Hepatocyte (in vitro differentiated cells): ENCODE results near the gene RNF208. TPM values are rescaled to one million over a fixed set of nuclear protein-coding genes. Genes with fewer than 3 reads are reported as not detected.
"Not testable (repeated sequence)": the region's sequence is repeated elsewhere in the genome, so short reads cannot be mapped to it uniquely, and the experiment has no call there.

ENCODE experiments used
- DNase-seq: peaks from one replicate; pipeline ENCODE4 v3.0.0-alpha.2; 2016; ENCODE audit warnings: low spot score
- H2AFZ ChIP-seq: fragments of 200-600 bp; sonication (generic); 2 replicates; pipeline ENCODE4 v1.6.0; 2016; ENCODE audit warnings: antibody characterized with exemption, mild to moderate bottlenecking
- H3K27ac ChIP-seq: fragments of 200-600 bp; sonication (generic); 2 replicates; pipeline ENCODE4 v1.5.1; 2016; ENCODE audit warnings: mild to moderate bottlenecking
- H3K27me3 ChIP-seq: fragments of 200-600 bp; sonication (generic); 2 replicates; pipeline ENCODE4 v1.6.1; 2016
- H3K36me3 ChIP-seq: fragments of 200-600 bp; sonication (generic); replicated peaks from 2 replicates; pipeline ENCODE4 v1.5.1; 2016; ENCODE audit warnings: low read depth; ENCODE audit not compliant: insufficient read depth
- H3K4me1 ChIP-seq: fragments of 200-600 bp; sonication (generic); 2 replicates; pipeline ENCODE4 v1.5.1; 2016; ENCODE audit warnings: mild to moderate bottlenecking, moderate library complexity; ENCODE audit not compliant: insufficient read depth
- H3K4me2 ChIP-seq: fragments of 200-600 bp; sonication (generic); 2 replicates; pipeline ENCODE4 v1.6.0; 2016
- H3K4me3 ChIP-seq: fragments of 200-600 bp; sonication (generic); 2 replicates; pipeline ENCODE4 v1.5.1; 2016; ENCODE audit warnings: mild to moderate bottlenecking
- H3K79me2 ChIP-seq: fragments of 200-600 bp; sonication (generic); 2 replicates; pipeline ENCODE4 v1.6.0; 2017; ENCODE audit warnings: mild to moderate bottlenecking
- H3K9me2 ChIP-seq: fragments of 200-600 bp; sonication (generic); replicated peaks from 2 replicates; pipeline ENCODE4 v1.6.0; 2017; ENCODE audit warnings: mild to moderate bottlenecking; ENCODE audit not compliant: insufficient read depth
- H3K9me3 ChIP-seq: fragments of 200-600 bp; sonication (generic); 2 replicates; pipeline ENCODE4 v1.5.1; 2016; ENCODE audit warnings: low read depth, mild to moderate bottlenecking
- H4K20me1 ChIP-seq: fragments of 200-600 bp; sonication (generic); 2 replicates; pipeline ENCODE4 v1.6.0; 2016; ENCODE audit warnings: mild to moderate bottlenecking; ENCODE audit not compliant: insufficient read depth, poor library complexity, severe bottlenecking
- EZH2 ChIP-seq: fragments of 200-600 bp; sonication (generic); IDR thresholded peaks from 2 replicates; pipeline ENCODE4 v1.6.1; 2016; ENCODE audit warnings: antibody characterized with exemption, mild to moderate bottlenecking, borderline replicate concordance
- EZH2phosphoT487 ChIP-seq: fragments of 200-600 bp; sonication (generic); IDR thresholded peaks from one replicate; pipeline ENCODE4 v1.6.1; 2018; ENCODE audit warnings: antibody characterized with exemption, mild to moderate bottlenecking, low read depth, moderate library complexity; ENCODE audit not compliant: unreplicated experiment, severe bottlenecking
- WGBS: methylation state at CpG from one replicate; pipeline ENCODE4 v1.1.6; 2016; ENCODE audit warnings: low lambda C conversion rate; ENCODE audit errors: missing lambda C conversion rate; 5-methylcytosine and 5-hydroxymethylcytosine counted together
- polyA plus RNA-seq: library from polyadenylated mRNA; unstranded; fragments of >200 nt; fragmentation: Nextera tagmentation; extraction: Ambion mirVana; gene quantifications from 2 replicates; pipeline ENCODE4 v1.2.1, GENCODE V29; 2016
- total RNA-seq: library from RNA; depleted of rRNA; stranded (reverse); fragments of >200 nt; gene quantifications from 2 replicates; pipeline ENCODE4 v1.2.3, GENCODE V29; 2014
- TF ChIP-seq, protein P1 (sequence below): fragments of 200-600 bp; sonication (generic); IDR thresholded peaks from 2 replicates; pipeline ENCODE4 v1.5.1; 2016; ENCODE audit warnings: antibody characterized with exemption, mild to moderate bottlenecking; ENCODE audit not compliant: poor library complexity

RNF208 gene
- total and polyA plus RNA-seq, 2 experiments from 2014 or later, result 1.6 to 3.3 TPM

DNA sequence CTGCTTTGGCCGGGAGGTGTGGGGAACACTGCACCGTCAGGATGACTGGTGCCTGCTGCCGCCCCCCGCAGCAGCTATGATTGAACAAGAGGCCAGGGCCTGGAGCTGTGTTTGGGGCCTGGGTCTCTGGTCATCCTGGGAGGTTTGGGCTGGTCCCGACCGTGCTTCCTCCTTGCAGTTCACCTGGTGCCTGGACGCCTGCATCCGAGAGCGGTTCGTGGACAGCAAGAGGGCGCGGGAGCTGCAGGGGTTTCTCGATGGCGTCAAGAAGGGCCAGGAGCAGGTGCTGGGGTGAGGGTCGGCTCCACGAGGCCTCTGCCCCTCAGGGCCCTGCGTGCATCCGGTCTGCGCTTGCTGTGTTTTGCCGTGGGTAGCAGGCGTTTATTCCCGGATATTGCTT is 42.0 kb upstream of the RNF208 start:
- H3K4me1 ChIP-seq, result no peaks in the 10 kb centered on the region
- no peaks in the 10 kb centered on the region for H3K9me2 ChIP-seq
- no peaks in the 10 kb centered on the region for H3K79me2 ChIP-seq
- H3K4me3 ChIP-seq, result no peak overlapping the region
- WGBS, result 97% methylated on average over 22 of the region's 22 CpGs
- H3K4me2 ChIP-seq, result no peak overlapping the region
- TF ChIP-seq EZH2phosphoT487 (no peak), EZH2 (no peak)
- TF ChIP-seq, protein P1, sequence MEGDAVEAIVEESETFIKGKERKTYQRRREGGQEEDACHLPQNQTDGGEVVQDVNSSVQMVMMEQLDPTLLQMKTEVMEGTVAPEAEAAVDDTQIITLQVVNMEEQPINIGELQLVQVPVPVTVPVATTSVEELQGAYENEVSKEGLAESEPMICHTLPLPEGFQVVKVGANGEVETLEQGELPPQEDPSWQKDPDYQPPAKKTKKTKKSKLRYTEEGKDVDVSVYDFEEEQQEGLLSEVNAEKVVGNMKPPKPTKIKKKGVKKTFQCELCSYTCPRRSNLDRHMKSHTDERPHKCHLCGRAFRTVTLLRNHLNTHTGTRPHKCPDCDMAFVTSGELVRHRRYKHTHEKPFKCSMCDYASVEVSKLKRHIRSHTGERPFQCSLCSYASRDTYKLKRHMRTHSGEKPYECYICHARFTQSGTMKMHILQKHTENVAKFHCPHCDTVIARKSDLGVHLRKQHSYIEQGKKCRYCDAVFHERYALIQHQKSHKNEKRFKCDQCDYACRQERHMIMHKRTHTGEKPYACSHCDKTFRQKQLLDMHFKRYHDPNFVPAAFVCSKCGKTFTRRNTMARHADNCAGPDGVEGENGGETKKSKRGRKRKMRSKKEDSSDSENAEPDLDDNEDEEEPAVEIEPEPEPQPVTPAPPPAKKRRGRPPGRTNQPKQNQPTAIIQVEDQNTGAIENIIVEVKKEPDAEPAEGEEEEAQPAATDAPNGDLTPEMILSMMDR, result no peak
- H2AFZ ChIP-seq, result no peak overlapping the region
- DNase-seq, result no peak
- no peaks in the 10 kb centered on the region for H3K9me3 ChIP-seq
- no peak overlapping the region for H3K27ac ChIP-seq
- no peaks in the 10 kb centered on the region for H4K20me1 ChIP-seq
- H3K36me3 ChIP-seq, result no peaks in the 10 kb centered on the region
- H3K27me3 ChIP-seq, result no peaks in the 10 kb centered on the region

DNA sequence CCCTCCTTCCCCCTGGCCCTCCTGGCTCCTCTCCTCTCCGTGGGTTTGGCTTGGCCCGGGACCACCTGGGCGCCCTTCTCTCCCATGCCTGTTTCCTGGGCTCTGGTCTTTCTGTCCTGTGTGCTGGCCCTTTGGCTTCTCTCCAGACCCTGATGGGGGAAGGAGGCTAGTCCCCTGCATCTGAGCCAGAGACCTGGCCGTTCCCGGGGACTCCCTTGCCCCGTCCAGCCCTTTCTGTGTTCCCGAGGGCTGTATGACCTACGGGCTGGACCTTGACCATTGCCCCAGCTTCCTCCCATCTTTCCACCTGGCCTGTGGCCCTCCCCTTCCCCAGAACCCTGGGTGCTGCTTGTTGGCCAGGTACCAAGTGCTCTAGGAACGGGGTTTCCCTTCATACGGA is 41.5 kb upstream of the RNF208 start:
- H3K27ac ChIP-seq, result no peak overlapping the region
- no peak overlapping the region for H3K4me3 ChIP-seq
- H3K27me3 ChIP-seq, result no peaks in the 10 kb centered on the region
- no peak overlapping the region for H3K4me2 ChIP-seq
- H3K36me3 ChIP-seq, result no peaks in the 10 kb centered on the region
- H4K20me1 ChIP-seq, result no peaks in the 10 kb centered on the region
- no peaks in the 10 kb centered on the region for H3K4me1 ChIP-seq
- no peaks in the 10 kb centered on the region for H3K79me2 ChIP-seq
- 93% methylated on average over 8 of the region's 10 CpGs for WGBS
- TF ChIP-seq, protein P1, result no peak
- no peak for TF ChIP-seq EZH2phosphoT487
- no peak for TF ChIP-seq EZH2
- no peaks in the 10 kb centered on the region for H3K9me2 ChIP-seq
- no peak for DNase-seq
- no peaks in the 10 kb centered on the region for H3K9me3 ChIP-seq
- no peak overlapping the region for H2AFZ ChIP-seq

DNA sequence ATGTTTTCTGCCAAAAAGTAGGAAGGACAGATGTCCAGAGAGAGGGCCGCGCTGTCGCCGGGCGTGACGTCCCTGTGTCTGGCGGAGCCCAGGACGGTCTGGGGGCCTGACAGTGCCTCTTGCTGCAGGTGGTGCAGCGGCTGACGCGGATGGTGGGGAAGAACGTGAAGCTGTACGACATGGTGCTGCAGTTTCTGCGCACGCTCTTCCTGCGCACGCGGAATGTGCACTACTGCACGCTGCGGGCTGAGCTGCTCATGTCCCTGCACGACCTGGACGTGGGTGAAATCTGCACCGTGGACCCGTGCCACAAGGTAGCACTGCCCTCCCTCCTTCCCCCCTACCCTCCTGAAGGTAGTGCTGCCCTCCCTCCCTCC is 40.9 kb upstream of the RNF208 start:
- no peak overlapping the region for H3K4me2 ChIP-seq
- no peaks in the 10 kb centered on the region for H3K9me2 ChIP-seq
- H3K27ac ChIP-seq, result no peak overlapping the region
- H2AFZ ChIP-seq, result no peak overlapping the region
- H4K20me1 ChIP-seq, result no peaks in the 10 kb centered on the region
- no peaks in the 10 kb centered on the region for H3K79me2 ChIP-seq
- no peak overlapping the region for H3K4me3 ChIP-seq
- TF ChIP-seq EZH2phosphoT487 (no peak), EZH2 (no peak)
- DNase-seq, result no peak
- WGBS, result 93% methylated on average over 20 of the region's 24 CpGs
- H3K36me3 ChIP-seq, result no peaks in the 10 kb centered on the region
- no peaks in the 10 kb centered on the region for H3K9me3 ChIP-seq
- no peaks in the 10 kb centered on the region for H3K4me1 ChIP-seq
- H3K27me3 ChIP-seq, result no peaks in the 10 kb centered on the region

DNA sequence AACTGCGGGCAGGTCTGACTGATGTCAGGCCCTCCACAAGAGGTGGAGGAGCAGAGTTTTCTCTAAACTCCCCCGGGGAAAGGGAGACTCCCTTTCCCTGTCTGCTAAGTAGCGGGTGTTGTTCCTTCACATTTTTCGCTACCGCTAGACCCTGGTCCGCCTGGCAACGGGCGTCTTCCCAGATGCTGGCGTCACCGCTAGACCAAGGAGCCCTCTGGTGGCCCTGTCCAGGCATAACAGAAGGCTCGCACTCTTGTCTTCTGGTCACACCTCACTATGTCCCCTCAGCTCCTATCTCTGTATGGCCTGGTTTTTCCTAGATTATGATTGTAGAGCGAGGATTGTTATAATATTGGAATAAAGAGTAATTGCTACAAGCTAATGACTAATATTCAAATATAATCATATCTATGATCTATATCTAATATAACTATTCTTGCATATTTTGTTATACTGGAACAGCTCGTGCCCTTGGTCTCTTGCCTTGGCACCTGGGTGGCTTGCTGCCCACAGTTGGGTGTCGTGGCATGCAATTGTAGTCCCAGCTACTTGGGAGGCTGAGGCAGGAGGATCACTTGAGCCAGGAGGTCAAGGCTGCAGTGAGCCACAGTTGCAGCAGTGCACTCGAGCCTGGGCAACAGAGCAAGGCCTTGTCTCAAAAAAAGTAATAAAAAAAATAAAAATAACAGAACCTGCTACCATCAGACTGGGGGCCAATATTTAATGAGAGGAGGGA is 40.3 kb upstream of the RNF208 start:
- not testable (repeated sequence) for H3K4me3 ChIP-seq, H2AFZ ChIP-seq, H3K79me2 ChIP-seq, H3K4me2 ChIP-seq, H3K4me1 ChIP-seq, DNase-seq, H4K20me1 ChIP-seq, H3K9me3 ChIP-seq, H3K27ac ChIP-seq, H3K27me3 ChIP-seq, H3K9me2 ChIP-seq, H3K36me3 ChIP-seq
- WGBS, result 48% methylated on average over 15 of the region's 15 CpGs
- TF ChIP-seq, protein P1, result peak; percentile 43
